OCI-LY7 (cell line): ENCODE measurements around the gene FHL1.

Experiments
- EZH2phosphoT487 ChIP-seq: fragments of 200-600 bp; sonication (generic); IDR thresholded peaks from 2 replicates; pipeline ENCODE4 v1.6.1; 2018; ENCODE audit warnings: low read depth, borderline replicate concordance, mild to moderate bottlenecking, mixed run types, antibody characterized with exemption, low read length, moderate library complexity, mixed read lengths
- TF ChIP-seq, protein P1 (sequence below): fragments of 200-600 bp; sonication (generic); conservative IDR thresholded peaks from 2 replicates; pipeline ENCODE4 v1.5.1; 2014; ENCODE audit warnings: mild to moderate bottlenecking, antibody characterized with exemption, low read length, moderate library complexity, mixed read lengths

- TF ChIP-seq, protein P1, sequence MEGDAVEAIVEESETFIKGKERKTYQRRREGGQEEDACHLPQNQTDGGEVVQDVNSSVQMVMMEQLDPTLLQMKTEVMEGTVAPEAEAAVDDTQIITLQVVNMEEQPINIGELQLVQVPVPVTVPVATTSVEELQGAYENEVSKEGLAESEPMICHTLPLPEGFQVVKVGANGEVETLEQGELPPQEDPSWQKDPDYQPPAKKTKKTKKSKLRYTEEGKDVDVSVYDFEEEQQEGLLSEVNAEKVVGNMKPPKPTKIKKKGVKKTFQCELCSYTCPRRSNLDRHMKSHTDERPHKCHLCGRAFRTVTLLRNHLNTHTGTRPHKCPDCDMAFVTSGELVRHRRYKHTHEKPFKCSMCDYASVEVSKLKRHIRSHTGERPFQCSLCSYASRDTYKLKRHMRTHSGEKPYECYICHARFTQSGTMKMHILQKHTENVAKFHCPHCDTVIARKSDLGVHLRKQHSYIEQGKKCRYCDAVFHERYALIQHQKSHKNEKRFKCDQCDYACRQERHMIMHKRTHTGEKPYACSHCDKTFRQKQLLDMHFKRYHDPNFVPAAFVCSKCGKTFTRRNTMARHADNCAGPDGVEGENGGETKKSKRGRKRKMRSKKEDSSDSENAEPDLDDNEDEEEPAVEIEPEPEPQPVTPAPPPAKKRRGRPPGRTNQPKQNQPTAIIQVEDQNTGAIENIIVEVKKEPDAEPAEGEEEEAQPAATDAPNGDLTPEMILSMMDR: no peak
- TF ChIP-seq EZH2phosphoT487: no peak
These were observed 8.4 kb upstream of the FHL1 start for GRCh38 chrX:136138939-136139338.
